Epithelial cell of esophagus (primary cell): ENCODE measurements around the gene JAZF1.
A peak's percentile ranks its signal among the peaks of the same experiment; 100 is the strongest.

Experiments used
- DNase-seq: peaks from one replicate; pipeline ENCODE4 v3.0.0; 2010; ENCODE audit warnings: low read depth
- H3K4me3 ChIP-seq: 2 replicates; pipeline ENCODE4 v1.5.1; 2011; ENCODE audit warnings: mild to moderate bottlenecking, low read length, control low read depth
- CTCF ChIP-seq: IDR thresholded peaks from 2 replicates; pipeline ENCODE4 v1.5.1; 2011; ENCODE audit warnings: low read depth, mild to moderate bottlenecking, low read length, control low read depth, inconsistent platforms; ENCODE audit not compliant: insufficient read depth; ENCODE audit errors: missing control alignments

Gene JAZF1

GRCh38 chr7:28157831-28158416 lies 22.7 kb downstream of the JAZF1 start:
- no peak overlapping the region for H3K4me3 ChIP-seq
- peak; percentile 30 for DNase-seq
- no peak for TF ChIP-seq CTCF

GRCh38 chr7:28157076-28157745 lies 23.4 kb downstream of the JAZF1 start:
- TF ChIP-seq CTCF, result no peak
- no peak for DNase-seq
- H3K4me3 ChIP-seq, result no peak overlapping the region

- no peak for DNase-seq
- no peak overlapping the region for H3K4me3 ChIP-seq
- TF ChIP-seq CTCF, result no peak
These were observed 24.2 kb downstream of the JAZF1 start for GRCh38 chr7:28156401-28156800.

- no peak overlapping the region for H3K4me3 ChIP-seq
- DNase-seq, result peak; percentile 90
- no peak for TF ChIP-seq CTCF
These were observed 24.6 kb downstream of the JAZF1 start for GRCh38 chr7:28155964-28156363.

GRCh38 chr7:28155019-28155660 lies 25.5 kb downstream of the JAZF1 start:
- no peak for TF ChIP-seq CTCF
- no peak for DNase-seq
- no peak overlapping the region for H3K4me3 ChIP-seq

GRCh38 chr7:28152594-28152993 lies 28.0 kb downstream of the JAZF1 start:
- DNase-seq, result no peak
- no peak overlapping the region for H3K4me3 ChIP-seq
- no peak for TF ChIP-seq CTCF
